K562 (cell line): ENCODE data around the gene PPM1D. TPM values are rescaled to one million over a fixed set of nuclear protein-coding genes. Genes with fewer than 3 reads are reported as not detected.

Experiments
- ATAC-seq: fragments of 200-7000 bp; cut with Tn5 transposase; 3 replicates; pipeline ENCODE4 v1.9.1; 2020; ENCODE audit warnings: moderate library complexity
- BruUV-seq: library from RNA; stranded (reverse); fragments of 400-500 nt; replicated peaks from 2 replicates; lab custom pipeline; 2021; lab: Mats Ljungman, UMichigan
- CTCF ChIA-PET: fragments of 300-600 bp; formaldehyde crosslinking; extraction: SDS; loops from one replicate; lab custom pipeline; 2021; ENCODE audit warnings: low intra/inter-chr PET ratio; lab: Yijun Ruan, JAX
- POLR2A ChIA-PET: fragments of 300-600, 350-650 bp; sonication (Branson Sonifier 250); formaldehyde crosslinking; extraction: SDS; loops from one replicate; lab custom pipeline; 2021; ENCODE audit warnings: antibody characterized with exemption, inconsistent platforms; lab: Yijun Ruan, JAX
- DNase-seq, 4 experiments: peaks; one replicate each; pipeline versions ENCODE4 v3.0.0 to v3.0.0-alpha.2; 2011 to 2018; ENCODE audit warnings: low spot score in 3 of 4, mixed read lengths in 3 of 4; ENCODE audit errors: extremely low read depth in 1 of 4
- FAIRE-seq: peaks from 2 replicates; lab custom pipeline; 2011; peaks lifted over from hg19 to GRCh38; lab: Jason Lieb, UNC
- H2AFZ ChIP-seq: 2 replicates; pipeline ENCODE4 v1.6.0; 2011; ENCODE audit warnings: low read depth, low read length, control low read depth, inconsistent platforms
- H3K27ac ChIP-seq: fragments of 200-600 bp; 3 replicates; pipeline ENCODE4 v1.8.0; 2011; ENCODE audit warnings: low read depth, mild to moderate bottlenecking, control low read depth, inconsistent platforms, low read length, moderate library complexity, mixed read lengths; ENCODE audit errors: extremely low read depth
- H3K27me3 ChIP-seq, 2 experiments: fragments of 300-600 bp in 1 of 2; 2 replicates in 1 of 2; 3 replicates in 1 of 2; pipeline versions ENCODE4 v1.6.0 to v1.8.0; 2011; ENCODE audit warnings: inconsistent platforms in 2 of 2, low read length in 2 of 2, mild to moderate bottlenecking in 1 of 2, mixed read lengths in 1 of 2, moderate library complexity in 1 of 2; ENCODE audit not compliant: control insufficient read depth in 2 of 2, insufficient read depth in 2 of 2
- H3K36me3 ChIP-seq: fragments of 300-600 bp; 3 replicates; pipeline ENCODE4 v1.8.0; 2011; ENCODE audit warnings: mild to moderate bottlenecking, low read length, inconsistent platforms; ENCODE audit not compliant: control insufficient read depth, insufficient read depth
- H3K4me1 ChIP-seq, 2 experiments: fragments of 200-600 bp in 1 of 2; replicated peaks in 1 of 2; 2 replicates in 1 of 2; 3 replicates in 1 of 2; pipeline versions ENCODE4 v1.5.1 to v1.8.0; 2011; ENCODE audit warnings: inconsistent platforms in 2 of 2, low read length in 2 of 2, mild to moderate bottlenecking in 1 of 2, mixed read lengths in 1 of 2, moderate library complexity in 1 of 2; ENCODE audit not compliant: control insufficient read depth in 2 of 2, insufficient read depth in 2 of 2
- H3K4me2 ChIP-seq: 2 replicates; pipeline ENCODE4 v1.6.1; 2011; ENCODE audit warnings: low read length, control low read depth, inconsistent platforms, mixed read lengths; ENCODE audit not compliant: insufficient read depth
- H3K4me3 ChIP-seq: fragments of 200-600 bp; sonication (generic), shearing (Covaris generic); 2 replicates; pipeline ENCODE4 v1.5.1; 2016; ENCODE audit warnings: control low read depth, inconsistent platforms
- H3K79me2 ChIP-seq: fragments of 200-600 bp; 3 replicates; pipeline ENCODE4 v1.8.0; 2011; ENCODE audit warnings: low read length, inconsistent platforms; ENCODE audit not compliant: control insufficient read depth, insufficient read depth
- H3K9ac ChIP-seq, 2 experiments: 2 replicates each; pipeline versions ENCODE4 v1.6.0 to v1.6.1; 2011; ENCODE audit warnings: low read depth in 2 of 2, low read length in 2 of 2, control low read depth in 1 of 2, inconsistent platforms in 1 of 2, mild to moderate bottlenecking in 1 of 2, mixed read lengths in 1 of 2; ENCODE audit not compliant: insufficient read depth in 1 of 2
- H3K9me1 ChIP-seq: one replicate; pipeline ENCODE4 v1.6.0; 2011; ENCODE audit warnings: inconsistent platforms, mild to moderate bottlenecking, low read length, moderate library complexity; ENCODE audit not compliant: control insufficient read depth, insufficient read depth
- H3K9me3 ChIP-seq: replicated peaks from 2 replicates; pipeline ENCODE4 v1.5.1; 2011; ENCODE audit warnings: low read depth, low read length, inconsistent platforms; ENCODE audit not compliant: control insufficient read depth, insufficient read depth
- H4K20me1 ChIP-seq: replicated peaks from 2 replicates; pipeline ENCODE4 v1.6.1; 2011; ENCODE audit warnings: low read length, inconsistent platforms, mixed read lengths; ENCODE audit not compliant: control insufficient read depth, insufficient read depth
- ARID1B ChIP-seq: fragments of 450-650 bp; IDR thresholded peaks from 2 replicates; pipeline ENCODE4 v1.6.1; 2016; ENCODE audit warnings: antibody characterized with exemption, mild to moderate bottlenecking, inconsistent platforms
- CEBPB ChIP-seq: fragments of 450-650 bp; IDR thresholded peaks from 2 replicates; pipeline ENCODE4 v1.6.1; 2016; ENCODE audit warnings: missing genetic modification characterization, missing compliant biosample characterization
- DPF2 ChIP-seq: fragments of 450-650 bp; IDR thresholded peaks from 2 replicates; pipeline ENCODE4 v1.6.1; 2016
- HDAC1 ChIP-seq, 2 experiments: fragments of 450-650 bp; IDR thresholded peaks; 2 replicates each; pipeline ENCODE4 v1.6.1; 2016 to 2017; ENCODE audit warnings: inconsistent platforms in 1 of 2, mild to moderate bottlenecking in 1 of 2, moderate library complexity in 1 of 2
- KDM1A ChIP-seq, 2 experiments: fragments of 450-650 bp; IDR thresholded peaks; 2 replicates each; pipeline ENCODE4 v1.6.1; 2016; ENCODE audit warnings: mild to moderate bottlenecking in 2 of 2
- L3MBTL2 ChIP-seq: fragments of 450-650 bp; IDR thresholded peaks from 2 replicates; pipeline ENCODE4 v1.6.1; 2016; ENCODE audit warnings: mild to moderate bottlenecking, moderate library complexity
- MBD2 ChIP-seq: sonication (generic); IDR thresholded peaks from 2 replicates; pipeline ENCODE4 v1.6.1; 2016; ENCODE audit warnings: low read depth, borderline replicate concordance
- MEF2A ChIP-seq: IDR thresholded peaks from 2 replicates; pipeline ENCODE4 v1.6.1; 2011; ENCODE audit warnings: low read depth, mild to moderate bottlenecking, low read length, moderate library complexity; ENCODE audit not compliant: control insufficient read depth
- NBN ChIP-seq: fragments of 450-650 bp; IDR thresholded peaks from 2 replicates; pipeline ENCODE4 v1.6.1; 2016; ENCODE audit warnings: low read depth, mild to moderate bottlenecking
- SMARCE1 ChIP-seq: fragments of 450-650 bp; IDR thresholded peaks from 2 replicates; pipeline ENCODE4 v1.7.1; 2016; ENCODE audit warnings: mild to moderate bottlenecking
- SPI1 ChIP-seq: IDR thresholded peaks from 2 replicates; pipeline ENCODE4 v1.6.1; 2011; ENCODE audit warnings: low read depth, low read length, control low read depth, borderline replicate concordance
- XRCC5 ChIP-seq: fragments of 200-400 bp; formaldehyde crosslinking; IDR thresholded peaks from 2 replicates; pipeline ENCODE4 v1.6.1; 2017; ENCODE audit warnings: low read depth, mild to moderate bottlenecking, low read length
- ZNF764 ChIP-seq: fragments of 250-450 bp; sonication (Bioruptor Pico); IDR thresholded peaks from 2 replicates; pipeline ENCODE4 v1.4.0; 2020; ENCODE audit warnings: low read depth, mild to moderate bottlenecking, moderate library complexity
- WGBS: fragments of 100-300 bp; shearing (Covaris generic); methylation state at CpG from one replicate; pipeline ENCODE4 v1.1.6; 2016; ENCODE audit warnings: low coverage, mixed read lengths; ENCODE audit not compliant: insufficient coverage; ENCODE audit errors: missing lambda C conversion rate; 5-methylcytosine and 5-hydroxymethylcytosine counted together
- in situ Hi-C: fragments of 300-500 bp; cut with MboI; formaldehyde crosslinking; loops from 4 replicates; pipeline ENCODE4 v1.15.0; 2018; ENCODE audit warnings: inconsistent platforms, mixed read lengths
- intact Hi-C: fragments of 100-400 bp; cut with micrococcal nuclease; formaldehyde crosslinking; loops from 2 replicates; pipeline ENCODE4 v1.14.2; 2022
- polyA plus RNA-seq, 8 experiments: library from polyadenylated mRNA; depleted of rRNA in 4 of 8; stranded (reverse) in 5 of 8; unstranded in 3 of 8; fragments of >200 nt; fragmentation: Nextera tagmentation in 2 of 8; fragmentation: Illumina TruSeq in 1 of 8; extraction: Ambion mirVana in 2 of 8; extraction: Trizol in 1 of 8; gene quantifications; 2 replicates each; pipeline versions ENCODE4 v1.2.1 to v1.2.3, GENCODE V29; 2011 to 2014; ENCODE audit warnings: inconsistent platforms in 1 of 8, missing spikeins in 1 of 8
- total RNA-seq, 7 experiments: library from RNA; depleted of rRNA in 6 of 7; stranded (reverse); fragments of >200 nt in 6 of 7; fragmentation: Illumina TruSeq in 2 of 7; extraction: Trizol in 2 of 7; gene quantifications; 2 replicates each; pipeline versions ENCODE4 v1.2.1 to v1.2.3, GENCODE V29; 2011 to 2021; ENCODE audit warnings: low replicate concordance in 1 of 7
- TF ChIP-seq, protein P1 (sequence below): sonication (generic); IDR thresholded peaks from 2 replicates; pipeline ENCODE4 v1.6.1; 2016
- TF ChIP-seq, protein P2 (sequence below): sonication (generic); formaldehyde crosslinking; IDR thresholded peaks from 2 replicates; pipeline ENCODE4 v1.9.0; 2022; ENCODE audit warnings: mild to moderate bottlenecking, missing genetic modification reagents
- TF ChIP-seq, protein P3 (sequence below), 3 experiments: fragments of 200-800 bp in 1 of 3; fragments of 250-450 bp in 1 of 3; fragments of 450-650 bp in 1 of 3; sonication (Bioruptor Pico) in 1 of 3; sonication (Bioruptor generic) in 1 of 3; formaldehyde crosslinking in 1 of 3; IDR thresholded peaks; 2 replicates each; pipeline versions ENCODE4 v1.6.1 to v1.8.0; 2016 to 2022; ENCODE audit warnings: mild to moderate bottlenecking in 2 of 3, missing genetic modification characterization in 2 of 3, missing compliant biosample characterization in 1 of 3, moderate library complexity in 1 of 3

The PPM1D gene
- total and polyA plus RNA-seq, 9 of the 15 experiments (the other 6 are each of a cell fraction or from before 2014, with no cell fraction given) = 2.1 to 19.0 (median 7.8) TPM

DNA sequence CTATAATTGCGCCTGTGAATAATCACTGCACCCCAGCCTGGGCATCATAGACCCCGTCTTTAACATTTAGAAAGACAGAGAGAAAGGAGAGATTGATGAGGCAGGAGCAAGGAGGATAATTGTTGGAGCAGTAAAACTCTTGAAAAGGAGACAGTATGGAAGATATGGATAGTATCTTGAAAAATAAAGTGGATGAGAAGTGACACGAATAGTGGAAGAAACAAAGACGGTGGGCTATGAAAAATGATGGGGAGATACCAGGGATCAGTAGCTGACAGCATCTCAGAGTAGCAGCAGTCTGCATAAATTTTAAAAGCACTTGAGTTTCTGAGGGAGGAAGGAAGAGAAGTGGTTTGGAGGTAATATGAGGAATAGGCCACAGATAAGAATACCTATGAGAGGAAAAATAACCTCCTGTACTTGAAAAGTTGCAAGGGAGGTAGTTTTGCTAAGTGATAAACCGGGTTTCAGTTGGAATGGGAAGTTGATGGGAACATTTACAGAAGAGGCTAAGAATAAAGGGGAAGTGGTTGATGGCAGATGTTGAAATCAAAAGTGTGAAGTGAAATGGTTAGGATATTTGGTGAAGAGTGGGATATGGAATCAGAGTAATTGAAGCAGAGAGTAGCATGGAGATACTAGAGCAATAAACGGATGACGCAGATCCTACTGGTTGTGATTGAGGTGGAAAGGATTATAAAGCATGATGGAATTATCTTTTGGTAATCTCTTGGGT lies 1.8 kb upstream of the PPM1D start:
- CTCF ChIA-PET = no interaction called here
- Histone ChIP-seq H3K27me3 (no peaks in the 10 kb centered on the region), H4K20me1 (no peaks in the 10 kb centered on the region; the same call in 1 of the 2 replicates), H3K9me3 (no peaks in the 10 kb centered on the region), H3K9me1 (no peaks in the 10 kb centered on the region), H3K4me2 (no peak overlapping the region; the same call in 1 of the 2 replicates), H3K4me3 (no peak overlapping the region), H3K79me2 (peaks cover 31% of the 10 kb centered on the region), H3K27ac (no peak overlapping the region), H3K9ac (0 out of 4 replicates have a peak overlapping the region, but pooled peaks of 1 of the 2 experiments have one; percentile 18), H3K36me3 (no peaks in the 10 kb centered on the region), H2AFZ (peak overlapping the region; percentile 45), H3K4me1 (peaks cover 10 to 16% of the 10 kb centered on the region in 2 experiments; a peak in 4 of 5 replicates)
- in situ Hi-C loops (no loop called here), intact Hi-C loops (no loop called here)
- WGBS = 43% methylated on average over 7 of the region's 7 CpGs
- BruUV-seq = no TSS peak
- FAIRE-seq (no peak), ATAC-seq (no peak), DNase-seq (no peak)
- POLR2A ChIA-PET = interaction anchor here (0.6 to 2.3 kb wide), 4 partner anchors 8 to 40 kb away, joined by 3 to 25 read pairs (median 4); no protein-coding TSS in a partner anchor
- TF ChIP-seq MBD2 (no peak), DPF2 (peak; percentile 53; the same call in 1 of the 2 replicates), SMARCE1 (peak; percentile 63; the same call in 1 of the 2 replicates), L3MBTL2 (peak; percentile 45; the same call in 1 of the 2 replicates), HDAC1 (IDR thresholded peaks at IDR 0.05) (peak in 1 of 2 experiments; percentile 31; a peak in 1 of 4 replicates), ZNF764 (CRISPR knock-in tag) (no peak), XRCC5 (no peak), NBN (0 out of 2 replicates have a peak, but pooled peaks have one; percentile 53), CEBPB (peak; percentile 62), ARID1B (0 out of 2 replicates have a peak, but pooled peaks have one; percentile 34), KDM1A (IDR thresholded peaks at IDR 0.05) (peak in 1 of 2 experiments; percentile 31; a peak in 1 of 4 replicates), MEF2A (no peak), SPI1 (peak; percentile 96)
- TF ChIP-seq, protein P1, sequence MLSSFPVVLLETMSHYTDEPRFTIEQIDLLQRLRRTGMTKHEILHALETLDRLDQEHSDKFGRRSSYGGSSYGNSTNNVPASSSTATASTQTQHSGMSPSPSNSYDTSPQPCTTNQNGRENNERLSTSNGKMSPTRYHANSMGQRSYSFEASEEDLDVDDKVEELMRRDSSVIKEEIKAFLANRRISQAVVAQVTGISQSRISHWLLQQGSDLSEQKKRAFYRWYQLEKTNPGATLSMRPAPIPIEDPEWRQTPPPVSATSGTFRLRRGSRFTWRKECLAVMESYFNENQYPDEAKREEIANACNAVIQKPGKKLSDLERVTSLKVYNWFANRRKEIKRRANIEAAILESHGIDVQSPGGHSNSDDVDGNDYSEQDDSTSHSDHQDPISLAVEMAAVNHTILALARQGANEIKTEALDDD = peak; percentile 56
- TF ChIP-seq, protein P2, sequence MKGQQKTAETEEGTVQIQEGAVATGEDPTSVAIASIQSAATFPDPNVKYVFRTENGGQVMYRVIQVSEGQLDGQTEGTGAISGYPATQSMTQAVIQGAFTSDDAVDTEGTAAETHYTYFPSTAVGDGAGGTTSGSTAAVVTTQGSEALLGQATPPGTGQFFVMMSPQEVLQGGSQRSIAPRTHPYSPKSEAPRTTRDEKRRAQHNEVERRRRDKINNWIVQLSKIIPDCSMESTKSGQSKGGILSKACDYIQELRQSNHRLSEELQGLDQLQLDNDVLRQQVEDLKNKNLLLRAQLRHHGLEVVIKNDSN = no peak
- TF ChIP-seq, protein P3, sequence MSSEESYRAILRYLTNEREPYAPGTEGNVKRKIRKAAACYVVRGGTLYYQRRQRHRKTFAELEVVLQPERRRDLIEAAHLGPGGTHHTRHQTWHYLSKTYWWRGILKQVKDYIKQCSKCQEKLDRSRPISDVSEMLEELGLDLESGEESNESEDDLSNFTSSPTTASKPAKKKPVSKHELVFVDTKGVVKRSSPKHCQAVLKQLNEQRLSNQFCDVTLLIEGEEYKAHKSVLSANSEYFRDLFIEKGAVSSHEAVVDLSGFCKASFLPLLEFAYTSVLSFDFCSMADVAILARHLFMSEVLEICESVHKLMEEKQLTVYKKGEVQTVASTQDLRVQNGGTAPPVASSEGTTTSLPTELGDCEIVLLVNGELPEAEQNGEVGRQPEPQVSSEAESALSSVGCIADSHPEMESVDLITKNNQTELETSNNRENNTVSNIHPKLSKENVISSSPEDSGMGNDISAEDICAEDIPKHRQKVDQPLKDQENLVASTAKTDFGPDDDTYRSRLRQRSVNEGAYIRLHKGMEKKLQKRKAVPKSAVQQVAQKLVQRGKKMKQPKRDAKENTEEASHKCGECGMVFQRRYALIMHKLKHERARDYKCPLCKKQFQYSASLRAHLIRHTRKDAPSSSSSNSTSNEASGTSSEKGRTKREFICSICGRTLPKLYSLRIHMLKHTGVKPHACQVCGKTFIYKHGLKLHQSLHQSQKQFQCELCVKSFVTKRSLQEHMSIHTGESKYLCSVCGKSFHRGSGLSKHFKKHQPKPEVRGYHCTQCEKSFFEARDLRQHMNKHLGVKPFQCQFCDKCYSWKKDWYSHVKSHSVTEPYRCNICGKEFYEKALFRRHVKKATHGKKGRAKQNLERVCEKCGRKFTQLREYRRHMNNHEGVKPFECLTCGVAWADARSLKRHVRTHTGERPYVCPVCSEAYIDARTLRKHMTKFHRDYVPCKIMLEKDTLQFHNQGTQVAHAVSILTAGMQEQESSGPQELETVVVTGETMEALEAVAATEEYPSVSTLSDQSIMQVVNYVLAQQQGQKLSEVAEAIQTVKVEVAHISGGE (CRISPR knock-in tag; IDR thresholded peaks at IDR 0.05) = peak in 1 of 3 experiments; percentile 71; a peak in 2 of 6 replicates
